HUES64 (cell line): Measurements from ENCODE around the gene HNRNPU.
A peak's percentile ranks its signal among the peaks of the same experiment; 100 is the strongest.

Experiments used
- H3K27ac ChIP-seq: 2 replicates; pipeline ENCODE4 v1.7.0; 2013; ENCODE audit warnings: low read depth, low read length, inconsistent platforms
- H3K27me3 ChIP-seq: 2 replicates; pipeline ENCODE4 v1.6.1; 2013; ENCODE audit warnings: mild to moderate bottlenecking, low read length; ENCODE audit not compliant: insufficient read depth
- H3K36me3 ChIP-seq: 2 replicates; pipeline ENCODE4 v1.6.1; 2013; ENCODE audit warnings: mild to moderate bottlenecking, low read length; ENCODE audit not compliant: insufficient read depth
- H3K4me1 ChIP-seq: 2 replicates; pipeline ENCODE4 v1.6.1; 2013; ENCODE audit warnings: mild to moderate bottlenecking, low read length, moderate library complexity; ENCODE audit not compliant: insufficient read depth
- H3K4me3 ChIP-seq: 2 replicates; pipeline ENCODE4 v1.5.1; 2013; ENCODE audit warnings: mild to moderate bottlenecking, low read length, moderate library complexity
- H3K9ac ChIP-seq: 2 replicates; pipeline ENCODE4 v1.6.1; 2013; ENCODE audit warnings: mild to moderate bottlenecking, low read depth, low read length
- H3K9me3 ChIP-seq: 2 replicates; pipeline ENCODE4 v1.6.1; 2013; ENCODE audit warnings: low read depth, low read length; ENCODE audit not compliant: insufficient read depth
- WGBS: fragments of 150-250, 120-280 bp; methylation state at CpG from one replicate; pipeline ENCODE4 v1.1.7; 2013; ENCODE audit warnings: missing lambda C conversion rate; 5-methylcytosine and 5-hydroxymethylcytosine counted together

The HNRNPU gene

GRCh38 chr1:244820131-244820530 is 44.2 kb downstream of the HNRNPU start:
- no peaks in the 10 kb centered on the region; the same call in 1 of the 2 replicates for H3K36me3 ChIP-seq
- H3K9me3 ChIP-seq, result no peaks in the 10 kb centered on the region
- H3K27ac ChIP-seq, result 0 out of 2 replicates have a peak overlapping the region, but pooled peaks have one; percentile 2
- H3K4me3 ChIP-seq, result no peak overlapping the region
- peaks cover 15% of the 10 kb centered on the region; the same call in 1 of the 2 replicates for H3K4me1 ChIP-seq
- WGBS, result 81% methylated on average over 2 of the region's 2 CpGs
- no peak overlapping the region; the same call in 1 of the 2 replicates for H3K9ac ChIP-seq
- H3K27me3 ChIP-seq, result no peaks in the 10 kb centered on the region

GRCh38 chr1:244817415-244817894 is 46.9 kb downstream of the HNRNPU start:
- peak overlapping the region; percentile 48 for H3K4me3 ChIP-seq
- H3K9me3 ChIP-seq, result no peaks in the 10 kb centered on the region
- H3K9ac ChIP-seq, result 0 out of 2 replicates have a peak overlapping the region, but pooled peaks have one; percentile 17
- H3K27ac ChIP-seq, result no peak overlapping the region
- H3K27me3 ChIP-seq, result no peaks in the 10 kb centered on the region
- WGBS, result 85% methylated on average over 12 of the region's 12 CpGs
- H3K36me3 ChIP-seq, result no peaks in the 10 kb centered on the region
- peaks cover 17% of the 10 kb centered on the region; the same call in 1 of the 2 replicates for H3K4me1 ChIP-seq

- H3K9ac ChIP-seq, result peak overlapping the region; percentile 59
- H3K36me3 ChIP-seq, result no peaks in the 10 kb centered on the region
- H3K27me3 ChIP-seq, result no peaks in the 10 kb centered on the region
- H3K27ac ChIP-seq, result peak overlapping the region; percentile 88
- peak overlapping the region; percentile 48 for H3K4me3 ChIP-seq
- no peaks in the 10 kb centered on the region for H3K9me3 ChIP-seq
- 27% methylated on average over 15 of the region's 15 CpGs for WGBS
- peaks cover 10% of the 10 kb centered on the region; the same call in 1 of the 2 replicates for H3K4me1 ChIP-seq
These were observed 48.7 kb downstream of the HNRNPU start for GRCh38 chr1:244815600-244816099.

GRCh38 chr1:244813327-244813726 is 51.0 kb downstream of the HNRNPU start:
- 86% methylated on average over 6 of the region's 6 CpGs for WGBS
- no peaks in the 10 kb centered on the region for H3K9me3 ChIP-seq
- H3K4me1 ChIP-seq, result peaks cover 8% of the 10 kb centered on the region; the same call in 1 of the 2 replicates
- H3K9ac ChIP-seq, result no peak overlapping the region
- H3K27ac ChIP-seq, result no peak overlapping the region
- no peaks in the 10 kb centered on the region for H3K36me3 ChIP-seq
- no peaks in the 10 kb centered on the region for H3K27me3 ChIP-seq
- H3K4me3 ChIP-seq, result no peak overlapping the region

GRCh38 chr1:244810221-244810620 is 54.1 kb downstream of the HNRNPU start:
- no peak overlapping the region for H3K4me3 ChIP-seq
- H3K36me3 ChIP-seq, result no peaks in the 10 kb centered on the region
- no peaks in the 10 kb centered on the region for H3K9me3 ChIP-seq
- no peak overlapping the region for H3K27ac ChIP-seq
- H3K27me3 ChIP-seq, result no peaks in the 10 kb centered on the region
- no peak overlapping the region for H3K9ac ChIP-seq
- 91% methylated on average over 22 of the region's 22 CpGs for WGBS
- H3K4me1 ChIP-seq, result peaks cover 8% of the 10 kb centered on the region; the same call in 1 of the 2 replicates

- H3K9me3 ChIP-seq, result no peaks in the 10 kb centered on the region
- no peak overlapping the region for H3K4me3 ChIP-seq
- H3K9ac ChIP-seq, result no peak overlapping the region
- no peak overlapping the region for H3K27ac ChIP-seq
- no peaks in the 10 kb centered on the region for H3K36me3 ChIP-seq
- H3K27me3 ChIP-seq, result no peaks in the 10 kb centered on the region
- H3K4me1 ChIP-seq, result no peaks in the 10 kb centered on the region
These were observed 57.2 kb downstream of the HNRNPU start for GRCh38 chr1:244807138-244807537.

- H3K4me1 ChIP-seq, result no peaks in the 10 kb centered on the region
- no peaks in the 10 kb centered on the region for H3K9me3 ChIP-seq
- no peak overlapping the region for H3K9ac ChIP-seq
- no peak overlapping the region for H3K4me3 ChIP-seq
- H3K27ac ChIP-seq, result no peak overlapping the region
- H3K36me3 ChIP-seq, result no peaks in the 10 kb centered on the region
- WGBS, result 96% methylated on average over 8 of the region's 8 CpGs
- no peaks in the 10 kb centered on the region for H3K27me3 ChIP-seq
These were observed 59.5 kb downstream of the HNRNPU start for GRCh38 chr1:244804841-244805240.

GRCh38 chr1:244802556-244803239 is 61.6 kb downstream of the HNRNPU start:
- Histone ChIP-seq H3K27ac (no peak overlapping the region), H3K9ac (no peak overlapping the region), H3K4me3 (no peak overlapping the region), H3K4me1 (no peaks in the 10 kb centered on the region), H3K36me3 (no peaks in the 10 kb centered on the region), H3K9me3 (no peaks in the 10 kb centered on the region), H3K27me3 (no peaks in the 10 kb centered on the region)
- 92% methylated on average over 16 of the region's 16 CpGs for WGBS

GRCh38 chr1:244802041-244802440 is 62.3 kb downstream of the HNRNPU start:
- Histone ChIP-seq H3K36me3 (no peaks in the 10 kb centered on the region), H3K9me3 (no peaks in the 10 kb centered on the region), H3K4me3 (no peak overlapping the region), H3K9ac (no peak overlapping the region), H3K27me3 (no peaks in the 10 kb centered on the region), H3K4me1 (no peaks in the 10 kb centered on the region), H3K27ac (no peak overlapping the region)
- WGBS, result 72% methylated on average over 14 of the region's 14 CpGs

GRCh38 chr1:244801246-244801645 is 63.1 kb downstream of the HNRNPU start:
- H3K27ac ChIP-seq, result no peak overlapping the region
- no peaks in the 10 kb centered on the region for H3K27me3 ChIP-seq
- no peak overlapping the region for H3K9ac ChIP-seq
- no peak overlapping the region for H3K4me3 ChIP-seq
- WGBS, result 84% methylated on average over 11 of the region's 14 CpGs
- H3K9me3 ChIP-seq, result no peaks in the 10 kb centered on the region
- H3K4me1 ChIP-seq, result no peaks in the 10 kb centered on the region
- no peaks in the 10 kb centered on the region for H3K36me3 ChIP-seq

GRCh38 chr1:244800821-244801220 is 63.5 kb downstream of the HNRNPU start:
- H3K27me3 ChIP-seq, result no peaks in the 10 kb centered on the region
- H3K27ac ChIP-seq, result no peak overlapping the region
- WGBS, result 95% methylated on average over 8 of the region's 9 CpGs

More at GRCh38 chr1:244800821-244801220, 63.5 kb downstream of the HNRNPU start:
- H3K9me3 ChIP-seq, result no peaks in the 10 kb centered on the region
- H3K4me1 ChIP-seq, result no peaks in the 10 kb centered on the region
- H3K4me3 ChIP-seq, result no peak overlapping the region
- H3K9ac ChIP-seq, result no peak overlapping the region
- no peaks in the 10 kb centered on the region for H3K36me3 ChIP-seq
